Subcutaneous adipose tissue (tissue), 4 donors: ENCODE results near the gene ARMH1. TPM values are rescaled to one million over a fixed set of nuclear protein-coding genes. Genes with fewer than 3 reads are reported as not detected.

Experiments
- total RNA-seq, 4 donors: library from RNA; depleted of rRNA; stranded (reverse); fragments of >200 nt; gene quantifications; one replicate each; pipeline ENCODE4 v1.1.0, GENCODE V29; 2016
- TF ChIP-seq, protein P1 (sequence below): fragments of 450-650 bp; IDR thresholded peaks from one replicate; pipeline ENCODE4 v1.5.1; 2016; ENCODE audit warnings: low read depth, mild to moderate bottlenecking, control low read depth, antibody characterized with exemption, moderate library complexity

The ARMH1 gene
- total RNA-seq, 4 donors from 2014 or later, result 2.4 to 18.9 TPM; not detected in 2

DNA sequence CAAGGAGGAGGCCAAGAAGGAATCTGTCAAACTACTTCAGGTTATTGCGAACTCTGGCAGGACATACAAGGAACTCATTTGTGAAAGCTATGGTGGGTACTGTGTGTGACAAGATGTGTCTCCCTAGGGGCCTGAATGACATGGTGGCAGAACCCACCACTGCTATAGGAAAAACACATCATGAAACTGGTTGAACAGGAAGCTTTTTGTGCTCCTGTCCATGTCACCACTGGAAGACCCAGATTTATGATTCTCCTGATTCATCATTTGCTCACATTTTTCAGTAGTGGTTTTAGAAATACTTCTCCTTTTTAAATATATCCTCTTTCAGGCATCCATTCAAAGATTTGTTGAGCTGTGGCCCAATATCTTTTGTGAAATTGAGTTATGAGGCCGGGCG is 23.6 kb downstream of the ARMH1 start:
- TF ChIP-seq, protein P1, sequence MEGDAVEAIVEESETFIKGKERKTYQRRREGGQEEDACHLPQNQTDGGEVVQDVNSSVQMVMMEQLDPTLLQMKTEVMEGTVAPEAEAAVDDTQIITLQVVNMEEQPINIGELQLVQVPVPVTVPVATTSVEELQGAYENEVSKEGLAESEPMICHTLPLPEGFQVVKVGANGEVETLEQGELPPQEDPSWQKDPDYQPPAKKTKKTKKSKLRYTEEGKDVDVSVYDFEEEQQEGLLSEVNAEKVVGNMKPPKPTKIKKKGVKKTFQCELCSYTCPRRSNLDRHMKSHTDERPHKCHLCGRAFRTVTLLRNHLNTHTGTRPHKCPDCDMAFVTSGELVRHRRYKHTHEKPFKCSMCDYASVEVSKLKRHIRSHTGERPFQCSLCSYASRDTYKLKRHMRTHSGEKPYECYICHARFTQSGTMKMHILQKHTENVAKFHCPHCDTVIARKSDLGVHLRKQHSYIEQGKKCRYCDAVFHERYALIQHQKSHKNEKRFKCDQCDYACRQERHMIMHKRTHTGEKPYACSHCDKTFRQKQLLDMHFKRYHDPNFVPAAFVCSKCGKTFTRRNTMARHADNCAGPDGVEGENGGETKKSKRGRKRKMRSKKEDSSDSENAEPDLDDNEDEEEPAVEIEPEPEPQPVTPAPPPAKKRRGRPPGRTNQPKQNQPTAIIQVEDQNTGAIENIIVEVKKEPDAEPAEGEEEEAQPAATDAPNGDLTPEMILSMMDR, result no peak

DNA sequence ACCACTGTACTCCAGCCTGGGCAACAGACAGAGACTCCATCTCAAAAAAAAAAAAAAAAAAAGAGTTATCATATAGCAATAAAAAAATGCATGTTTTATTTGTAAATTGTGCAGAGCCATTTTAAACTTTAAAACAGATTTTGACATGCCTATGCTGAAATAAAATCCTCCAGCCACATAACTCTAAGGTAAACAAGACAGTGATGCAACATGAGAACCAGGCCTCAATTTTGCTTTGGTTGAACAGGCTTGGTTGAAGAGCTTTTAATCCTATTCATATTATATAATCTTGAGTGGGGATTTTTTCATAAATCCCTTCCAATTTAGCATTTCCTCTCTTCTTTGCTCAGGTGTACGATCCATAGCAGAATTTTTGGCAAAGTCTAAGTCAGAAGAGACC is 26.1 kb downstream of the ARMH1 start:
- TF ChIP-seq, protein P1, result no peak

DNA sequence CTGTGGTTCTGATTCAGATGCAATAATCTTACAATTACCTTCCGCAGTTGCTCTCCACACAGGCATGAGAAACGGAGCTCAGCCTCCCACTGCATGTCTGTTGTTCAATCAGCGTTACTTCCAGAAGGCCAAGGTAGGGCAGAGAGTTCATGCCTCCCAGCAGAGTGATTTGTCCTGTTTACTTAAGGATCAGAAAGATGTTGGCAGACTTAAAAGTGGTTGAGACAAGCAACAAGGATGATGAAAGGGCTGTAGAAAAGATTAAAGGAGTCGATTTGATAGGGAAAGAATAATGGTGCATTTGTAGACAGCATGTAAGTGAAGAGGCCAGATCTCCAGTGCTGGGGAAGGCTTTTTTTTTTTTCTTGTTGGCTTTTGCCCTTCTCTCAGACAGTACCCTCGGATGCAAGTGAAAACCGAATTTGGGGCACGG is 26.6 kb downstream of the ARMH1 start:
- TF ChIP-seq, protein P1, result no peak

DNA sequence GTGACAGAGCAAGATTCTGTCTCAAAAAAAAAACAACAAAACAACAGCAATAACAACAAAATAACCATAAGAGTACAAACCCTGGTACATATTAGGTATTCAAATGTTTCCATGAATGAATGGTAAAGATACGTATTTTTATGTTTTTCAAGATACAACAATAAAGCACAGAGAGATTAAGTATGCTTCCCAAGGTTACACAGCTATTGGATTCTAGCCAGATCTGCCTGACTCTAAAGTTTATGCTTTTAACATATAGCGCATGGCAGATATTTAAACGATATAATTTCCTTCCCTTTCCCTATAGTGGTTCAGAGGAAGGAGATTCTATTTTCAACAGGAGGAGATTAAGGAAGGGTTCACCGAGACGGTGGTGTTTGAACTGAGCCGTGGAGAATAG is 31.0 kb downstream of the ARMH1 start:
- TF ChIP-seq, protein P1, result no peak

DNA sequence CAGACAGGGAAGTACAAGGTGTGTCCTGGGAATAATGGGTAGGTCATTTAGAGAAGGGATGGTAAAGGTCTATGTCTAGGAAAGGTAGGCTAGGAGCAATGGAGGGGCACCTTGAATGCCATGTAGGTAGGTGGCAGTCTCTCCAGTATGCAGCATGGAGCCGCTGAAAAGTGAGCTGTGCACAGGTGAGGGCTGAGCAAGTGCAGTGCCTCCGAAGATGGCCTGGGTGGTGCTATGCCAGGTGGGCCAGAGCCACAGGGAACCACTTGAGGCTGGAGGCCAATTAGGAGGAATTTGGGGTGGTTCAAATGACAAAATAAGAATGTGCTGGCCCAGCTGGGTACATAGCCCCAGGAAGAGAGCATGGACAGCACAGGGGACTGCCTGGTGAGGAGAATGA is 31.4 kb downstream of the ARMH1 start:
- TF ChIP-seq, protein P1, result no peak

DNA sequence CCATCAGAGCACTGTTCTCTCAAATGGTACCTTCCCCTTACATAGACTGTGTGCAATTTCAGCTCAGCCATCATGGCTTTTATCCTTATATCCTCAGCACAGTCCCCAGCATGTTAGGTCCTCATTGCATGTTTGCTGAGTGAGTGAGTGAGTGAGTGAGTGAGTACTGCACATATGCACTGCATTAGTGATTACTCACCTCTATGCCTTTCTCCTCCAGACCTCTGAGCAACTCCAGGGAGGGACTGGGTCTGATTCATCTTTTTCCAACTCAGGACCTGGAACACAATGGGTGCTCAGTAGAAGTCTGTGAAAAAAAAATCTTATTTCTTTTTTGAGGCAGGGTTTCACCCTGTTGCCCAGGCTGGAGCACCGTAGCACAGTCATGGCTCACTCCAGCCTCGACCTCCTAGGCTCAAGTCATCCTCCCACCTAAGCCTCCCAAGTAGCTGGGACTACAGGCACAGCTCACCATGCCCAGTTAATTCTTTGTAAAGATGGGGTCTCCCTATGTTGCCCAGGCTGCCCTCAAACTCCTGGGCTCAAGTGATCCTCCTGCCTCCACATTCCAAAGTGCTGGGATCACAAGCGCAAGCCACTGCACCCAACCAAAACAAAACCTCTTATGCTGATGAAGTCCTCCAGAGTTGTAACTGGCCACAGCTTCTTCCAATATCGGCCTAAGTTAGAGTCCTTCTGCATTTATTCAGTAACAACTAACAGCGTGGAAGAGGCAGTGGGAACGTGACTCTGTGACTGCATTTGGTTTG is 32.8 kb downstream of the ARMH1 start:
- TF ChIP-seq, protein P1, result no peak

DNA sequence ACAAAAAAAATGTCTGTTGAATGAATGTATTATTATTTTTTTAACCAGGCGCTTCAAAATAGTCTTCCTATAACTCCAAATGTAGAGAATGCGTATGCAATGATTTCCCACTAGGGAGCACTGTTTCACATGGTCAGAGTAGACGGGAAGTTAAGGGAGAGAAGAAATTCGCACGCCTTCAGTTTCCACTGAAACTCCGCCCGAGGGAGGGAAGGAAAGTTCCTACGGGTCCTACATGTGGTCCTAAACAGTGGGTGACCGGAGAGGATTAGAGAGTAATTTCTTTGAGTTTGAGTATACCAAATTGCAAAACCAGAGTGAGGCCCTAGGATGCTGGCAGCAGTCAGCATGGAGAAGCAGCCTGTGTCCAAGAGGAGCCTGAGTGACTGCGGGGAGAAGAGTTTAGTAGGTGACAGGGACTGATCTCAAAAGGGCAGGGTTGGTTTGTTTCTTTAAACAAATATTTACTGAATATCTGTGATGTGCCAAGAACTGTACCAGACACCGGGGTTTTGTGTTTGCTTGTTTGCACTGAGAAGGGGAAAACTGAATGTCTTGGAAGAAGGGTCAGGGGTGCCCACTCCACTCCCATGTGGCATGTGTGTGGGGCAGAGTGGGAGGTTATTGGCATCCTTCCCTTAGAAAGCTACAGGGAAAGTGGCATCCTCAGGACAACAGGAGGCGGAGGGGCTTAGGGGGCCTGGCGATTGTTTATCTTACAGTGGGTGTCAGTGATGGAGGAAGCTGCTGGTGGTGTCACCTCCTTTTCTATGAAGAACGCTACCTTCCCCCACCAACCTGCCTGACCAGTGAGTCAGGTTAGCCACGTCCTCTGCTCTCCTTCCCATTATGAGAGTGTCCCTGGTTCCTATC is 33.7 kb downstream of the ARMH1 start:
- TF ChIP-seq, protein P1, result no peak
